Brain pericyte (primary cell): ENCODE data around the gene P3H1.

Experiments
- DNase-seq: peaks from one replicate; pipeline ENCODE4 v3.0.0-alpha.2; 2012; ENCODE audit warnings: low read depth, low spot score

Gene P3H1

DNA sequence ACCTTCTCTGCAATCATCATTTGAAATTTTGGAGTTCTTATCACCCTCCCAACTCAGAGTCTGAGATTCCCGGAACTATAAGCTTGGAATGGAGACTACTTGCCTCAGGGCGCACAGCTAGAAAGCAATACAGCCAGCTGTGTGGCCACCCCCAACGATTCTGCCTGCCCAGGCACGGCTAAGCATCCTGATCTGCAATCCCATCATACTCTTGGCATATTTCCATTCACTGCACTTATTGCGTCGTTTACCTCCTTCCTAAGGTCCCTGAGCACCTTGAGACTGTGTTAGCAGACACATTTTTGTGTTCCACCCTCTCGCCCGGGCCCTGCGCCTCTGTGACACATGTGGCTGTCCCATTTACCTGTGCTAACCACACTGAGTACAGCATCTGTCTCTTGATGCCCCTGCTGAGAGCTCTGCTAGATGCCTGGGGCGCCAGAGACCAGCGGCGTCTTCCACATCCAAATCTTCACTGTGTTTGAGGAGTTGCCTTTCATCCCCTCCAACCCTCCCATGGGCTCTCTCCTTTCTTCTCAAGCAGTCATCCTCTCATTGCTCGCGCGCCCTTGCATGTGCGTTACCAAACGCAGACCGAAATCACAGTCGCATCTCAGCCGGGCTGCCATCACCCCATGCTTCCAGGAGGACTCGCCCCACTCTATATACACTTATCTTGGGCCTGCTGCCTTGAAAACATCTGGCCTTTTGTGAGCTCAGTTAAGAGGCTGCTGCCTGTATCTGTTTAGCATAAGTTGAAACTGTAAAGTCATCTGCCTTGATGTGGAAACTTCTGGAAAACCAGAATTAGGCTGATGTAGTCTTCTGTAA lies 23.3 kb downstream of the P3H1 start:
- no peak for DNase-seq

GRCh38 chr1:42742617-42743316 lies 24.1 kb downstream of the P3H1 start:
- no peak for DNase-seq

- DNase-seq: no peak
These were observed 24.7 kb downstream of the P3H1 start for GRCh38 chr1:42742141-42742540.

GRCh38 chr1:42741706-42742105 lies 25.1 kb downstream of the P3H1 start:
- DNase-seq: no peak

DNA sequence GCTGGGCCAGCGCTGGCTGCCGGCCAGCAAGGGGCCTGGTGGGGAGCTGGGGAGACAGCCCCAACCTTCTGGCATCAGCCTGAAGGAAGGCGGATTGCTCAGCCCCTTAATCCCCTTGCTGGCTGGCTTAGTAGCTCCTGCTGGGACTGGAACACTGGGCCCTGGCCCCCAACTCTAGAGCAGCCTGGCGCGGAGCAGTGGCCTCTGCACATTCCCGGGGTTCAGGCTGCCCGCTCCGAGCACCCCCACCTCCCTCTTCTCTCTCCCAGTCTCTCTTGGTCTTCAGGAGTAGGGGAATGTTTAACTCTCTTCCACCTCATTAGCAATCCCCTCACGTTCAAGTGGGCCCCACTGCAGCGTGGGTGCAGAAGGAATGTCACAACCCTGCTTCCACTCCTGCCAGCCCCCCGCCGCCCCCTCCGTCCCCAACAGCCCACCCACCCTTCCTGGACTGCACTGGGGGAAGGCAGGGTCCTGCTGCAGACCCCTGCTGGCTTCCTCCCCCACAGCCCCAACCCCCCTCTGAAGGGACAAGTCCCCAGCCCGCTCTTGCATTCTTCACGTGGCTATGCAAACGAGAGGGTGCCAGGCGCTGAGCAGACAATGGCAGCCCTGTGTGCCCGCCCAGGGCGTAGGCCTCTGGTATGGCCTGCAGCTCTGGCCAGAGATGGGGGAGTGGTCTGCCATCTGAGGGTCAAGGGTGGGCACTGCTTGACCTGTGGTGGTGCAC lies 25.8 kb downstream of the P3H1 start:
- no peak for DNase-seq

DNA sequence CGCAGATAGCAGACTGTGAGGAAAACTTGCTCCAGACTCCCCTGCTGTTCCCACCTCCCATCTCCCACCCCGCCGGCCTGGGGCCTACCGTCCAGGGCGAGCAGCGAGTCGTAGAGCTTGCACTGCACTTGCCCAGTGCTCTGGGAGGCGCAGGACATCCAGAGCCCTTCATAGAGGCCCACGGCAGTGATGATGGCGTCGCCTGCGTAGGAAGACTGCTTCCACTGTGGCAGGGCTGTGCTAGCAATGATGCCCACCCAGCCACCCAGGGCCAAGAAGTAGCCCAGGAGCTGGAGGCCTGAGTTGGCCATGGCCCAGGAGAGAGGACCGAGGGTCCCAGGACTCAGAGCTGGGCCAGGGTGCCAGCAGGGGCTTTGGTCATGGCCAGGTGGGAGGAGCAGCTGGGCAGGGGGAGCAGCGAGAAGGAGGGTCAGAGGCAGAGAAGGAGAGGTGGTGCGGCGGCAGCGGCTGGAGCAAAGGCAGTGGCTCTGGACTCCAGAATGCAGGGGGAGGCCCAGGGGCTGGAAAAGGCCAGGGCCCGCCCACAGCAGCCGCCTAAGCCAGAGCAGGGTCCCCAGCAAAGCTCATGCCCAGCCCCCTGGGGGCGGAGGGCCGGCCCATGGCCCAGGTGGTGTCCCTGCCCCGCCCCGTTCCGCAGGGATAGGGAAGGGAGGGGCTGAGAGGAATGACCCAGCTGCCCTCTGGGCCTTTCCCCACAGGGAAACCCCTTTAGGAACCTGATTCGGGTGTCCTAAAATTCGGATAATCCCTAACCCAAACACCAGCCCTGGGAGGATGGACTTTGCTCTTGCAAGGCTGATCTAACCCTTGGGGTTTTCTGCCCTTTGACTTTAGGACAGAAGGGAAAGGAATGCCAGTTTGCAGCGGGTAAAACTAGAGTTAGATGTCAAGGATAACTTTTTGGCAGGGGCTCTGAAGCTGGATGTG lies 26.8 kb downstream of the P3H1 start, which contains the start of gene CLDN19:
CLDN19 (minus strand) TSS at position 484 of the 948 bp plus-strand sequence; CDS start at position 311, 173 bp downstream.
- no peak for DNase-seq

DNA sequence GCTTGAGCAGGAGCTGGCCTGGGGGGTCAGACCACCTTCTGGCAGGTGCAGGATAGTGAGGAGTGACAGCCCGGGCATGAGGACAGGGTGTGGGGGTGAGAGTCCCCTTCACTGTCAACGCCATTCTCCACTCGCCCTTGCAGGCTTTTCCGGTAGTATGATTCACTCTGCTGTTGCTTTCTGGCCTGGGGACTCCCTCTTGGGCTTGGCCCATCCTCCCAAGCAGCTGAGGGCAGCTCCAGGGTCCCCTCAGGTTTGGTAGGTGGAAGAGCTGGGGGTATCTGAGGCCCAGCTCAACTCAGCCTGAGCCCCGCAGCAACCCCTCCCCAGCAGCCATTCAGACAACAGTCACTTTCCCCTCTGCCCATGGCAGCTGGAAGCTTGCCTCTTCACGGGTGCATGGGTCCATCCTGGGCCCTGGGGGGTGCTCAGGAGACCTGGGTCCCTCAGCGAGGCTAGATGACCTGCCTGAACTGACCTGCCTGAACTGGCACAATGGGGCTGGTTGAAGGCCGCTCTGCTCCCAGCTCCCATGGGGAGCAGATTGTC lies 28.1 kb downstream of the P3H1 start:
- no peak for DNase-seq

DNA sequence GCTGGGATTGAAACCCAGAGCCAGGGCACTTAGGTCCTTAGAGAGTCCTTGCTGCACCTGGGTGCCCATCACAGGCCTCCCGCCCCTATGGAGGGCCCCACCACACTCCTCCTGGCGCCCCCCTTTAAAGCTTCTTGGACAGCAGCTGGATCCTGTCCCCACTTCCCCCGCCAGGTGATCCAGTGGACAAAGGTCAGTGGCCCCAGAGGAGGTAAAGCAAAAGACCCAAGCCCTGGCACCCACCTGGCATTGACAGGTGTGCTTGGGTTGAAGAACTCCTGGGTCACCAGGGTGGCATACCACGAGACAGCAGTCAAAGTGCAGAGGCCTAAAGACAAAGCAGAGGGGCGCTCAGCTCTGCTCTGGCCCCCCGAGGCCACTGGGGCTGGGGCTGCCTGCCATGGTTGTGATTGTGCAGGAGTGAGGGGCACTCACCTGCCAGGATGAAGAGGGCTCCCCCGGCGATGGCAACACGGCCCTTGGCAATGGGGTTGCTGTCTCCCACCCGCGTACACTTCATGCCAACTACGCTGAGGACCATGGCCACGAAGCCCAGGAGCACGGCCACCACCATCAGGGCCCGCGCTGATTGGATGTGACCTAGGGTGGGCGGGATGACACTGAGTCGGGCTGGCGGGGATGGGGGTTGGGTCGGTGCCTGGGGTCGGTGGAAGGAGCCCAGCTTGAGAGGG lies 28.7 kb downstream of the P3H1 start:
- DNase-seq: no peak

DNA sequence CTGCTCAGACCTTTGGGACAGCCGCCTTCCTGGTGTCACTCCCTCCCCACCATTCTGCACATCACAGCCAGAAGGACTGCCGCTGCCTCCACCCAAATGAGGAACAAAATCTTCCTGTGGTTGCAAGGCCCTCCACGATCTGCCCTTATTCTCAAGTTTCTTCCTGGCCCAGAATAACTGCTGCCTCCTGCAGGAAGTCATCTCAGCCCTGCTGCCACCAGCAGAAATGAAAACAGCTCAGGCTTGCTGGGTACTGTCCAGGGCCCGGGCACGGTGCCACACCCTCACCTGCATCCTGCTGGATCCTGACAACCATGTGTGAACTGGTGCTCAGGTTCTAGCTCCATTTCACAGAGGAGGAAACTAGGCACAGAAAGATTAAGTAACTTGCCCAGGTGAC lies 29.6 kb downstream of the P3H1 start:
- no peak for DNase-seq

GRCh38 chr1:42736571-42737200 lies 30.1 kb downstream of the P3H1 start:
- no peak for DNase-seq

DNA sequence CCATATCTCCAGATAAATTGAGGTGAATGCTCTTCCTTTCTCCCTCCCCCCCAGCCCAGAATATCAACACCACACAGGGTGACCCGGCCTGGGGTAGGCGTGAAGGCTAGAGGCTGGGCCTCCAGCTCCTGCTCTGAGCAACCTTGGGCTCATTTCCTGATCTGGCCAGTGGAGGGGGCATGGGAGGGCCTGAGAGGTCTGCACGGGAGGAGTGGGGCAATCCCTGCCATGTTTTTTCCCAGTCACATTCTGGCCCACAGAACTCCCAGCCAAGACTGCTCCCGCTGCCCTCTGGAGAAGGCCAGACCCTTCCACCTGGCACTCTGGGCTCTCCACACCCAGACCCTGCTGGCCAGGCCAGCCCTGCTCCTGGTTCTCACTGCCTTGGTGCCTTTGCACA lies 30.7 kb downstream of the P3H1 start:
- DNase-seq: no peak

DNA sequence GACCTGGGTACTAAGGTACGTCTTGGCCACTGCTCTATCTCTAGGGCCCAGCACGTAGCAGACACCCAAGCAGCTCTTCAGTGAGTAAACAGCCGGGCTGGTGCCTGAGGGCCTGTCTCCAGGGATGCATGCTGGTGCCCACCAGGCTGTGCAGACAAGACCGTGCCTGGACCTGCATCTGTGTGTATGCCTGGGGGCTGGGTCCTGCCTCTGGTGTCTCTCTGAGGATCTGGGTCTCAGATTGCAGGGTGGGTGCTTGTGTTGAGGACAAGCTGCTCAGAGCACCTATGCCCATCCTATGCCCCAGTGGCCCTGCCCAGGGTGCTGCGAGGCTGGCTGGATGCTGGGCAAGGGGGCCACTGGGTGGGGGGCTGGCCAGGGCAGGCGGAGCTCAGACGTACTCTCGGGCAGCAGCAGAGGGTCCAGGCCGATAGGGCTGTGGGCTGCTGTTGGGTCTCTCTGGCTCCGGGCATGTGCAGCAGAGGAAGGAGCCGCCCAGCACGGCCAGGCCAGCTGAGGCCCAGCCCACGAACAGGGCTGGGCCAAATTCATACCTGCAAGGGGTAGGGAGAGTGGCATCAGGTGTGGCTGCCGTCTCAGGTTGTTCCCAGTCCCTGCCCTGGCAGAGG lies 31.2 kb downstream of the P3H1 start:
- DNase-seq: no peak

DNA sequence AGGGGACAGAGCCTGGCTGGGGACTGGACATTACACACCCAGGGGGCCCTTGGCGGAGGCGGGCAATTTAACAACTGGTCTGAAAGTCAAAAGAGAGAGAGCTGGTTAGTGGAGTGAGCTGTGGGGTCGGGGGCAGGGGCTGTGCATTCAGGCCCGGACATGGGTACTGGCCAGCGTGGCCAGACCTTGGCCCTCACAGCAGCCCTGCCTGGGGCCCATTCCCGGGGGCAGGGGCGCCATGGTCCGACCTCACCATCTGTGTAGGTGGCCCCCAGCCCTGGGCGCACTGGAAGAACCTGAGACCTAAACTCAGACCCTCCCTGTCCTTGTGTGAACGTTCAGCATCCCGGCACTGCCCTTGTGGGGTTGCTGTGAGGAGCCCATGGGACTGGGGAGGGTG lies 31.8 kb downstream of the P3H1 start:
- DNase-seq: no peak

DNA sequence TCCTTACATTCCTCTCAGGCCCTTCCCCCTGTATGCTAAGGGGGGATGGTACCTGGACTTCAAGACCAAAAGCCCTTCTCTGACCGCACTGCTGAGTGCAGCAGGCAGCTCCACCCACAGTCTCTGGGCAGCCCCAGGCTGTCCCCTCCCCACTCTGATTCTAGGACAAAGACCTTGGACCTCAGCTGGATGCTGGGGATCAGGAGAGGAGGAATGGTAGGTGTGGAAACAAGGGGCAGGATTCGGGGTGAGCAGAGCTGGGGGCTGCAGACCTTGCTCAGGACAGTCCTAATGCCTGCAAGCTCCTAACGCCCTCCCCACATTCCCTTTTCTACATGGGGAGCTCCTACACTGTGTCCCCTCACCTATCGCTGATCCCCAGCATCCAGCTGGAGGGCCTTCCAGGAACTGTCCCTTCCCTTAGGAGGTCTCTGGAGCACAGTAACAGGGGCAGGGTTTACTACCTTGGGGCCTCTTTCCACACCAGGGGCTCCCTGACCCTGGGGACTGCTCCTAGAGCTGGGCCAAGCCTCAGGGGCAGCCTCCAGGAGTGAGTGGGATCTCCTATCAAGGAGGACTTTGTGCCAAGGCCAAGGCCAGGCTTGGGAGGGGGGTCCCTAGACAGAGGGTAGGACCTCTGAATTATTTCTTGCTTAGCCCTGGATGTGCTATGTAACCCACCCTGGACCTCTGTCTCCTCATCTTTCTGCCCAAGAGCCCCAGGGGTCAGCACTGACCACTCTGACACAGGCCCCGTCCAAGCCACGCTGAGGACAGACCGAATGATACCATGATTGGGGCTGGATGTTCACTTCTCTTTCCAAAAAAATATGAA lies 32.4 kb downstream of the P3H1 start:
- no peak for DNase-seq

GRCh38 chr1:42733415-42734200 lies 33.2 kb downstream of the P3H1 start:
- DNase-seq: no peak

- no peak for DNase-seq
These were observed 34.6 kb downstream of the P3H1 start for GRCh38 chr1:42732126-42732680.

DNA sequence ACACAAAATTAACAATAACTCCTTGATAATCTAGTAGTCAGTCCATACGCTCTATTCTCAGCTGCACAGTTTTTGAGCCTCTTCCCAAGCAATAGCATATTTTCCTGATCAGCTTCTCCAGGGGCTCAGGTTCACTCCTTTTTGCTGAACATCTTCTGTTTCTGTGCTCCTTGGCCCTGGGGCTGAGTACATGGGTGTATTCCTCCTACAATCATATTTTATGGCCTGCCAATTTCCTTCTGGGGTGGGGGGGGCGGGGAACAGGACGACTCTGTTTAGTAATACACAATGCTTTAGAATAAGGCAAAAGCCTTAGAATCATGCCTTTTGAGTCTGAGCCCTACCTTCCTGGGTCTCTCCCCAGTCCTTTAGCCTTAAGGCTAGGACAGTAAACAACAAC lies 35.2 kb downstream of the P3H1 start:
- DNase-seq: no peak
